AG04449 (cell line): Measurements from ENCODE around the gene CD93.

ENCODE experiments used
- CTCF ChIA-PET: fragments of 350-600 bp; formaldehyde crosslinking; extraction: SDS; loops from one replicate; lab custom pipeline; 2021; ENCODE audit warnings: antibody characterized with exemption; lab: Yijun Ruan, JAX
- POLR2A ChIA-PET: fragments of 400-600, 350-600 bp; formaldehyde crosslinking; extraction: SDS; loops from one replicate; lab custom pipeline; 2020; ENCODE audit warnings: antibody characterized with exemption, inconsistent platforms; lab: Yijun Ruan, JAX
- DNase-seq: peaks from one replicate; pipeline ENCODE4 v3.0.0-alpha.2; 2010; ENCODE audit warnings: low read depth, low spot score
- H3K4me3 ChIP-seq: 2 replicates; pipeline ENCODE4 v1.5.1; 2011; ENCODE audit warnings: low read depth, mild to moderate bottlenecking, control low read depth, low read length
- TF ChIP-seq, protein P1 (sequence below): IDR thresholded peaks from one replicate; pipeline ENCODE4 v1.5.1; 2011; ENCODE audit warnings: mild to moderate bottlenecking, moderate library complexity, low read length, control low read depth, inconsistent platforms; ENCODE audit not compliant: insufficient read depth; ENCODE audit errors: missing control alignments

CD93 gene

GRCh38 chr20:23096986-23097520 lies 10.9 kb upstream of the CD93 start:
- TF ChIP-seq, protein P1, sequence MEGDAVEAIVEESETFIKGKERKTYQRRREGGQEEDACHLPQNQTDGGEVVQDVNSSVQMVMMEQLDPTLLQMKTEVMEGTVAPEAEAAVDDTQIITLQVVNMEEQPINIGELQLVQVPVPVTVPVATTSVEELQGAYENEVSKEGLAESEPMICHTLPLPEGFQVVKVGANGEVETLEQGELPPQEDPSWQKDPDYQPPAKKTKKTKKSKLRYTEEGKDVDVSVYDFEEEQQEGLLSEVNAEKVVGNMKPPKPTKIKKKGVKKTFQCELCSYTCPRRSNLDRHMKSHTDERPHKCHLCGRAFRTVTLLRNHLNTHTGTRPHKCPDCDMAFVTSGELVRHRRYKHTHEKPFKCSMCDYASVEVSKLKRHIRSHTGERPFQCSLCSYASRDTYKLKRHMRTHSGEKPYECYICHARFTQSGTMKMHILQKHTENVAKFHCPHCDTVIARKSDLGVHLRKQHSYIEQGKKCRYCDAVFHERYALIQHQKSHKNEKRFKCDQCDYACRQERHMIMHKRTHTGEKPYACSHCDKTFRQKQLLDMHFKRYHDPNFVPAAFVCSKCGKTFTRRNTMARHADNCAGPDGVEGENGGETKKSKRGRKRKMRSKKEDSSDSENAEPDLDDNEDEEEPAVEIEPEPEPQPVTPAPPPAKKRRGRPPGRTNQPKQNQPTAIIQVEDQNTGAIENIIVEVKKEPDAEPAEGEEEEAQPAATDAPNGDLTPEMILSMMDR: no peak
- no peak for DNase-seq
- ChIA-PET CTCF (interaction anchor here (0.6 kb wide), 1 partner anchor 407 kb away, joined by 3 read pairs; no protein-coding TSS in a partner anchor), POLR2A (no interaction called here)
- H3K4me3 ChIP-seq: no peak overlapping the region

DNA sequence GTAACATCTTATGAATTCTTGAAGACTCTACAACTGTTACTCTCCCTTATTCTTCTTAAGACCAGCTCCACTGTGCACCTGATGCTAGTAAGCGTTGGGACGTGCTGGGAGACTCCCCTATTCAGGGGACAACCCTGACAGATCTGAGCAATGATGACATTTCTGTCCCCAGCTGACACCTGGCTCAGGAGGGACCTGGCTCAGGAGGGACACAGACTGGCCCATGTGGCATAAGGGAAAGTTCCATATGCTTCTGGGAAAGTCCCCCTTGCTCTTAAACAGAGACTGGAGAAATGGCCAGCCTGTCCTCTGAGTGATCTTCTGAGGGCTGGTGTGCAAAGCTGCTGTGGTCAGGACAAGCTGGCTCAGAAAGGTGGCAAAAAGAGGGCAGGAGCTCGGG lies 10.0 kb upstream of the CD93 start:
- no peak for DNase-seq
- H3K4me3 ChIP-seq: no peak overlapping the region
- ChIA-PET POLR2A (no interaction called here), CTCF (no interaction called here)
- TF ChIP-seq, protein P1: no peak

DNA sequence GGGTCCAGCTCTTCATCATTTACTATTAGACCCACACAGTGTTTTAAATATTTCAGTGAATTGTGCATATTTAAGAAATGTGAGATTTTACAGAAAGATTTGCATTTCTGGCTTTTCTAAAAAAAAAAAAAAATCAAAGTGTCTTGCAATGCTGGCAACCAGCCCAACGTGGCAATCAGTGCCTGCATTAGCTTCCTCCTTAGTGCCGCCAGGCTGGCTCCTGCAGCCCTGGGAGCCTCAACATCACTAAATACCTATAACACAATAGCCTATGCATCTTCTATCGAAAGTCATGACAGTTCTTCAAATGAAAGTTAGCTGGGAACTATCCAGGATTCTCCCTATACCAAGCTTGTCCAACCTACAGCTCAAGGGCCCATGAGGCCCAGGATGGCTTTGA lies 9.4 kb upstream of the CD93 start:
- DNase-seq: no peak
- TF ChIP-seq, protein P1: no peak
- ChIA-PET POLR2A (no interaction called here), CTCF (no interaction called here)
- H3K4me3 ChIP-seq: no peak overlapping the region

GRCh38 chr20:23094927-23095326 lies 8.8 kb upstream of the CD93 start:
- ChIA-PET POLR2A (no interaction called here), CTCF (no interaction called here)
- TF ChIP-seq, protein P1: no peak
- H3K4me3 ChIP-seq: no peak overlapping the region
- no peak for DNase-seq

DNA sequence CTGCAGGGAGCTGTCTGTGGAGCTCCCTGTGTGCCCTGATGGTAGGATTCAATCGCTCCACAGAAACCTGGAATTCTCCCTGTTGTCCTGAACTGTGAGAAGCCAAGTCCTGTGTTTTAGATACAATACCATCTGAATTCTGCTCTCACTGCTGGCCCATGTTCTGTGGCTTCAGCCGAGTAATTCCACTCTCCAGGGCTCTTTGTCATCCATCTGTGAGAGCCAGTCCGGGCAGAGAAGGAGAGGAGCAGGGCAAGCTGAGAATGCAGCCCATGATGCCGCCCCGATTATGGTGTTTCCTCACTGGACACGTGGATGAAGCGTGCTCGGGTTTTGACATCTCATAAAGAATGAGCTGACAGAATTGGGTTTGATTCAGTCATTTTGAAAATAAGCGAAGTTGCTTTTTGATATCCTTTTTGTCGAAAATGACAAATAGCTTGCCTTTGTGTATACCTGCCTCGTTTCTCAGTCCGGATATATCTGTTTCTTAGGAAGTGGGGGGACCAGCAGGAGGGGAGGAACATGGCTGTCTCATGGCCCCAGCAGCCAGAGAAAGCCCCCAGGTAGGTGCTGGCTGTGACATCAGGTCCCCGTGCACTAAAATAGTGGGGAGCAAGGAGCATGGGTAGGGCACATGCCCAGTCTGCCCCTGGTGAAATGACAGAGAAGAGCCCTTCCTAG lies 8.2 kb upstream of the CD93 start:
- CTCF ChIA-PET: no interaction called here
- TF ChIP-seq, protein P1: no peak
- DNase-seq: no peak
- no peak overlapping the region for H3K4me3 ChIP-seq
- POLR2A ChIA-PET: no interaction called here

DNA sequence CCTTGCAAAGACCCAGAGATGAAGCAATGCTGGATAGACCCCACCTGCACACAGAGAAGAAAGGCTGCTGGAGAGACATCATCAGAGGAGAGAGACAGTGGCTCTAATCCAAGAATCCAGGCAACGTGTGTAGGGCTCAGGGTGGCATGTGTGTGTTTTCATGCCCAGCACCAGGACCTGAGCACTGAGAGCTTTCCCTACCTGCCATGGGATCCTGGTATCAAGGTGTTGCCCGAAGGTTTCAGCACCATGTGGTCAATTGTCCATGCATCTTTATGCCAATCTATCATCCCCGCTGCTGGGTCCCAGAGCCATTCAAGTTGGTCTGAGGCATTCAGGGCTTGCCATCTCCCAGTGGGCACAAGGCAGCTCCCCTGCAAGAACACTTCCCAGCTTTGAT lies 7.5 kb upstream of the CD93 start:
- ChIA-PET POLR2A (no interaction called here), CTCF (no interaction called here)
- no peak for DNase-seq
- H3K4me3 ChIP-seq: no peak overlapping the region
- TF ChIP-seq, protein P1: no peak
